Neural cell (in vitro differentiated cells): ENCODE data around the gene ZNF722. TPM values are rescaled to one million over a fixed set of nuclear protein-coding genes. Genes with fewer than 3 reads are reported as not detected.

Experiments
- H2AFZ ChIP-seq: fragments of 200-600, 300-800 bp; sonication (generic), shearing (Covaris generic); 2 replicates; pipeline ENCODE4 v1.6.0; 2014; ENCODE audit warnings: low read depth, mild to moderate bottlenecking, antibody characterized with exemption, low read length, moderate library complexity
- H3F3A ChIP-seq: fragments of 200-600 bp; shearing (Covaris generic); 2 replicates; pipeline ENCODE4 v1.6.1; 2016; ENCODE audit warnings: mild to moderate bottlenecking, moderate library complexity, mixed read lengths, antibody characterized with exemption, low read length; ENCODE audit not compliant: insufficient read depth, poor library complexity, severe bottlenecking
- H3K27ac ChIP-seq: fragments of 200-600, 300-800 bp; sonication (generic), shearing (Covaris generic); 2 replicates; pipeline ENCODE4 v1.5.1; 2014; ENCODE audit warnings: mild to moderate bottlenecking, low read length, moderate library complexity
- H3K27me3 ChIP-seq: fragments of 300-800, 200-600 bp; sonication (generic), shearing (Covaris generic); 2 replicates; pipeline ENCODE4 v1.6.0; 2014; ENCODE audit warnings: mild to moderate bottlenecking, low read depth, low read length, moderate library complexity; ENCODE audit not compliant: insufficient read depth
- H3K36me3 ChIP-seq: fragments of 300-800, 200-600 bp; sonication (generic), shearing (Covaris generic); 2 replicates; pipeline ENCODE4 v1.5.1; 2014; ENCODE audit warnings: mild to moderate bottlenecking, antibody characterized with exemption, low read length, moderate library complexity; ENCODE audit not compliant: insufficient read depth
- H3K4me2 ChIP-seq: fragments of 300-800, 200-600 bp; sonication (generic), shearing (Covaris generic); 2 replicates; pipeline ENCODE4 v1.6.0; 2014; ENCODE audit warnings: mild to moderate bottlenecking, low read length
- H3K4me3 ChIP-seq: fragments of 300-800, 200-600 bp; sonication (generic), shearing (Covaris generic); 2 replicates; pipeline ENCODE4 v1.5.1; 2014; ENCODE audit warnings: mild to moderate bottlenecking, low read length, moderate library complexity
- H3K79me2 ChIP-seq: fragments of 200-600 bp; shearing (Covaris generic); replicated peaks from 2 replicates; pipeline ENCODE4 v1.6.0; 2014; ENCODE audit warnings: mild to moderate bottlenecking, low read length, moderate library complexity; ENCODE audit not compliant: insufficient read depth
- H3K9ac ChIP-seq: fragments of 300-800, 200-600 bp; sonication (generic), shearing (Covaris generic); 2 replicates; pipeline ENCODE4 v1.6.1; 2016; ENCODE audit warnings: mild to moderate bottlenecking, low read length, mixed read lengths
- H3K9me2 ChIP-seq: fragments of 200-600 bp; shearing (Covaris generic); 2 replicates; pipeline ENCODE4 v1.6.1; 2016; ENCODE audit warnings: mild to moderate bottlenecking, low read length, mixed read lengths; ENCODE audit not compliant: insufficient read depth
- H3K9me3 ChIP-seq: fragments of 200-600, 300-800 bp; sonication (generic), shearing (Covaris generic); 2 replicates; pipeline ENCODE4 v1.6.1; 2016; ENCODE audit warnings: mild to moderate bottlenecking, mixed run types, low read length, moderate library complexity, mixed read lengths
- H4K20me1 ChIP-seq: fragments of 200-600 bp; shearing (Covaris generic); 2 replicates; pipeline ENCODE4 v1.6.1; 2016; ENCODE audit warnings: mild to moderate bottlenecking, mixed run types; ENCODE audit not compliant: insufficient read depth
- EP300 ChIP-seq: fragments of 450-650 bp; conservative IDR thresholded peaks from 2 replicates; pipeline ENCODE4 v1.6.1; 2014; ENCODE audit warnings: antibody characterized with exemption, mild to moderate bottlenecking, moderate library complexity; ENCODE audit not compliant: poor library complexity, severe bottlenecking
- MXI1 ChIP-seq: fragments of 450-650 bp; conservative IDR thresholded peaks from 2 replicates; pipeline ENCODE4 v1.6.1; 2014; ENCODE audit warnings: antibody characterized with exemption, mild to moderate bottlenecking; ENCODE audit not compliant: poor library complexity, severe bottlenecking
- POLR2AphosphoS5 ChIP-seq: IDR thresholded peaks from 2 replicates; pipeline ENCODE4 v1.6.1; 2012
- RAD21 ChIP-seq: fragments of 450-650 bp; conservative IDR thresholded peaks from 2 replicates; pipeline ENCODE4 v1.6.1; 2014; ENCODE audit warnings: antibody characterized with exemption, mild to moderate bottlenecking, moderate library complexity
- TAF1 ChIP-seq: IDR thresholded peaks from 2 replicates; pipeline ENCODE4 v1.6.1; 2012; ENCODE audit warnings: low read depth
- polyA plus RNA-seq: library from polyadenylated mRNA; depleted of rRNA; stranded (reverse); fragments of >200 nt; gene quantifications from 2 replicates; pipeline ENCODE4 v1.2.3, GENCODE V29; 2014
- small RNA-seq, 3 experiments: library from RNA; depleted of rRNA; stranded (forward); fragments of <200 nt; gene quantifications; one replicate each; pipeline ENCODE3, GENCODE V24; 2012
- TF ChIP-seq, protein P1 (sequence below): IDR thresholded peaks from 2 replicates; pipeline ENCODE4 v1.6.1; 2012; ENCODE audit warnings: borderline replicate concordance
- TF ChIP-seq, protein P2 (sequence below): fragments of 450-650 bp; IDR thresholded peaks from 2 replicates; pipeline ENCODE4 v1.5.1; 2014; ENCODE audit warnings: antibody characterized with exemption, mild to moderate bottlenecking, moderate library complexity; ENCODE audit not compliant: poor library complexity, severe bottlenecking

Gene ZNF722
- polyA plus RNA-seq, 1 donor from 2014 or later = not detected

DNA sequence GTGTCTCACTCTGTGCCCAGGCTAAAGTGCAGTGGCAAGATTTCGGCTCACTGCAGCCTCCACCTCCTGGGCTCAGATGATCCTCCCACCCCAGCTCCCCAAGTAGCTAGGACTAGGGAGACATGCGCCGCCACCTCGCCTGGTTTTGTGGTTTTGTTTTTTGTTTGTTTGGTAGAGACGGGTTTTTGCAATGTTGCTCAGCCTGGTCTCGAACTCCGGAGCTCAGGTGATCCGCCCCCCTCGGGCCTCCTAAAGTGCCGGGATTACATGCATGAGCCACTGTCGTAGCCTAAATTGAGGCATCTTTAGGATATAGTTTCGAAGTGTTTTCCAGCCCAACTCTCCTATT lies 47.4 kb downstream of the ZNF722 start:
- Histone ChIP-seq H3K4me2 (no peak overlapping the region), H3K4me3 (no peak overlapping the region), H3K36me3 (no peaks in the 10 kb centered on the region), H3K9ac (no peak overlapping the region), H3K27ac (no peak overlapping the region), H3F3A (no peaks in the 10 kb centered on the region), H3K9me3 (no peaks in the 10 kb centered on the region), H3K79me2 (no peaks in the 10 kb centered on the region), H3K9me2 (no peaks in the 10 kb centered on the region), H3K27me3 (no peaks in the 10 kb centered on the region), H2AFZ (no peak overlapping the region), H4K20me1 (no peaks in the 10 kb centered on the region)
- TF ChIP-seq TAF1 (no peak), POLR2AphosphoS5 (no peak), RAD21 (no peak), EP300 (no peak), MXI1 (no peak)
- TF ChIP-seq, protein P1, sequence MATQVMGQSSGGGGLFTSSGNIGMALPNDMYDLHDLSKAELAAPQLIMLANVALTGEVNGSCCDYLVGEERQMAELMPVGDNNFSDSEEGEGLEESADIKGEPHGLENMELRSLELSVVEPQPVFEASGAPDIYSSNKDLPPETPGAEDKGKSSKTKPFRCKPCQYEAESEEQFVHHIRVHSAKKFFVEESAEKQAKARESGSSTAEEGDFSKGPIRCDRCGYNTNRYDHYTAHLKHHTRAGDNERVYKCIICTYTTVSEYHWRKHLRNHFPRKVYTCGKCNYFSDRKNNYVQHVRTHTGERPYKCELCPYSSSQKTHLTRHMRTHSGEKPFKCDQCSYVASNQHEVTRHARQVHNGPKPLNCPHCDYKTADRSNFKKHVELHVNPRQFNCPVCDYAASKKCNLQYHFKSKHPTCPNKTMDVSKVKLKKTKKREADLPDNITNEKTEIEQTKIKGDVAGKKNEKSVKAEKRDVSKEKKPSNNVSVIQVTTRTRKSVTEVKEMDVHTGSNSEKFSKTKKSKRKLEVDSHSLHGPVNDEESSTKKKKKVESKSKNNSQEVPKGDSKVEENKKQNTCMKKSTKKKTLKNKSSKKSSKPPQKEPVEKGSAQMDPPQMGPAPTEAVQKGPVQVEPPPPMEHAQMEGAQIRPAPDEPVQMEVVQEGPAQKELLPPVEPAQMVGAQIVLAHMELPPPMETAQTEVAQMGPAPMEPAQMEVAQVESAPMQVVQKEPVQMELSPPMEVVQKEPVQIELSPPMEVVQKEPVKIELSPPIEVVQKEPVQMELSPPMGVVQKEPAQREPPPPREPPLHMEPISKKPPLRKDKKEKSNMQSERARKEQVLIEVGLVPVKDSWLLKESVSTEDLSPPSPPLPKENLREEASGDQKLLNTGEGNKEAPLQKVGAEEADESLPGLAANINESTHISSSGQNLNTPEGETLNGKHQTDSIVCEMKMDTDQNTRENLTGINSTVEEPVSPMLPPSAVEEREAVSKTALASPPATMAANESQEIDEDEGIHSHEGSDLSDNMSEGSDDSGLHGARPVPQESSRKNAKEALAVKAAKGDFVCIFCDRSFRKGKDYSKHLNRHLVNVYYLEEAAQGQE = no peak
- TF ChIP-seq, protein P2, sequence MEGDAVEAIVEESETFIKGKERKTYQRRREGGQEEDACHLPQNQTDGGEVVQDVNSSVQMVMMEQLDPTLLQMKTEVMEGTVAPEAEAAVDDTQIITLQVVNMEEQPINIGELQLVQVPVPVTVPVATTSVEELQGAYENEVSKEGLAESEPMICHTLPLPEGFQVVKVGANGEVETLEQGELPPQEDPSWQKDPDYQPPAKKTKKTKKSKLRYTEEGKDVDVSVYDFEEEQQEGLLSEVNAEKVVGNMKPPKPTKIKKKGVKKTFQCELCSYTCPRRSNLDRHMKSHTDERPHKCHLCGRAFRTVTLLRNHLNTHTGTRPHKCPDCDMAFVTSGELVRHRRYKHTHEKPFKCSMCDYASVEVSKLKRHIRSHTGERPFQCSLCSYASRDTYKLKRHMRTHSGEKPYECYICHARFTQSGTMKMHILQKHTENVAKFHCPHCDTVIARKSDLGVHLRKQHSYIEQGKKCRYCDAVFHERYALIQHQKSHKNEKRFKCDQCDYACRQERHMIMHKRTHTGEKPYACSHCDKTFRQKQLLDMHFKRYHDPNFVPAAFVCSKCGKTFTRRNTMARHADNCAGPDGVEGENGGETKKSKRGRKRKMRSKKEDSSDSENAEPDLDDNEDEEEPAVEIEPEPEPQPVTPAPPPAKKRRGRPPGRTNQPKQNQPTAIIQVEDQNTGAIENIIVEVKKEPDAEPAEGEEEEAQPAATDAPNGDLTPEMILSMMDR = no peak

Small RNA genes lying within 50 kb of the gene (small RNA-seq; reads per million reads assigned to genes)
- gene AC092634.1 (0 reads per million in 3 experiments), gene AC092634.7 (0 reads per million in 3 experiments), gene VN1R36P (0 reads per million in 3 experiments)

Other genes starting within 250 kb of the ZNF722 start
- gene ZNF727, start 46.6 kb downstream of the ZNF722 start, polyA plus RNA-seq = not detected in 2 replicates
- not detected in 2 replicates for gene ZNF735, start 208.4 kb downstream of the ZNF722 start, polyA plus RNA-seq
- gene ZNF679, start 229.6 kb downstream of the ZNF722 start, polyA plus RNA-seq = not detected in 2 replicates